Peyer's patch (tissue), 4 donors: ENCODE results near the gene AZGP1.

Source experiments
- POLR2A ChIP-seq, 2 donors: fragments of 450-650 bp; IDR thresholded peaks; one replicate each; pipeline ENCODE4 v1.5.1; 2017; ENCODE audit warnings: antibody characterized with exemption in 2 of 2, mild to moderate bottlenecking in 2 of 2, moderate library complexity in 2 of 2
- TF ChIP-seq, protein P1 (sequence below), 6 experiments: fragments of 450-650 bp in 4 of 6; fragments of 200-600 bp in 2 of 6; sonication (generic) in 1 of 6; IDR thresholded peaks; one replicate each; pipeline ENCODE4 v1.5.1; 2017 to 2019; ENCODE audit warnings: antibody characterized with exemption in 6 of 6, mild to moderate bottlenecking in 3 of 6, moderate library complexity in 1 of 6

DNA sequence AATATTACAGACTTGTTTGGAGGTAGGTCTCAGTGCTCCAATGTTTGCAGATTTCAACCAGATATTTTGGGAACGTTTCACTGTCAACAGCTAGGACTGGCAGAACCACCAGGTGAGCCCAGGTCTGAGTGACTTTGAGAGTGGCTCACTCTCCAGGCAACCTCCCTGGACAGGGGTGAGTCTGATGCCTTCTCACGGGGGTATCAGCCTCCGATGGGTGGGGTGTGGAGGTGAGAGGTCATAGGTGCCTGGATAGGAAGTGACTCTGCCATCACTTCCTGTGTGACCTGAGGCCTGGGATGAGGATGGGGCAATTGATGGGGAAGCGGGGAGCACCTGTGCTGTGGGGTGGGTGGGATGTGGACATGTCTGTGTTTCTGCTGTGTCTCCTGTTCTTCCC is 4.6 kb downstream of the AZGP1 start:
- TF ChIP-seq POLR2A (IDR thresholded peaks at IDR 0.05), result no peak
- TF ChIP-seq, protein P1, sequence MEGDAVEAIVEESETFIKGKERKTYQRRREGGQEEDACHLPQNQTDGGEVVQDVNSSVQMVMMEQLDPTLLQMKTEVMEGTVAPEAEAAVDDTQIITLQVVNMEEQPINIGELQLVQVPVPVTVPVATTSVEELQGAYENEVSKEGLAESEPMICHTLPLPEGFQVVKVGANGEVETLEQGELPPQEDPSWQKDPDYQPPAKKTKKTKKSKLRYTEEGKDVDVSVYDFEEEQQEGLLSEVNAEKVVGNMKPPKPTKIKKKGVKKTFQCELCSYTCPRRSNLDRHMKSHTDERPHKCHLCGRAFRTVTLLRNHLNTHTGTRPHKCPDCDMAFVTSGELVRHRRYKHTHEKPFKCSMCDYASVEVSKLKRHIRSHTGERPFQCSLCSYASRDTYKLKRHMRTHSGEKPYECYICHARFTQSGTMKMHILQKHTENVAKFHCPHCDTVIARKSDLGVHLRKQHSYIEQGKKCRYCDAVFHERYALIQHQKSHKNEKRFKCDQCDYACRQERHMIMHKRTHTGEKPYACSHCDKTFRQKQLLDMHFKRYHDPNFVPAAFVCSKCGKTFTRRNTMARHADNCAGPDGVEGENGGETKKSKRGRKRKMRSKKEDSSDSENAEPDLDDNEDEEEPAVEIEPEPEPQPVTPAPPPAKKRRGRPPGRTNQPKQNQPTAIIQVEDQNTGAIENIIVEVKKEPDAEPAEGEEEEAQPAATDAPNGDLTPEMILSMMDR (IDR thresholded peaks at IDR 0.05), result no peak
